Activated T-helper 1 cell treated with Interleukin-2 at 50 U/mL for 16 hours (primary cell): ENCODE results near the gene GABARAP.

Experiments used
- DNase-seq: peaks from one replicate; pipeline ENCODE4 v3.0.0-alpha.2; 2020; ENCODE audit warnings: low read depth

GABARAP gene

GRCh38 chr17:7222093-7222971, 19.9 kb downstream of the GABARAP start:
- no peak for DNase-seq

GRCh38 chr17:7221278-7222092, 20.8 kb downstream of the GABARAP start:
- no peak for DNase-seq

- peak; percentile 37 for DNase-seq
Observed at GRCh38 chr17:7220593-7221277, 21.5 kb downstream of the GABARAP start.

- DNase-seq, result peak; percentile 59
Observed at GRCh38 chr17:7219812-7220592, 22.2 kb downstream of the GABARAP start, which contains the start of the genes ACADVL and DLG4. Gene ACADVL (plus strand): TSS chr17:7219938. CDS start chr17:7219985, 47 bp downstream. Gene DLG4 (minus strand): TSS chr17:7219836.

GRCh38 chr17:7219229-7219811, 22.9 kb downstream of the GABARAP start:
- DNase-seq, result no peak

- DNase-seq, result no peak
Observed at GRCh38 chr17:7218758-7219157, 23.5 kb downstream of the GABARAP start.

- no peak for DNase-seq
Observed at GRCh38 chr17:7218166-7218565, 24.1 kb downstream of the GABARAP start.

- DNase-seq, result no peak
Observed at GRCh38 chr17:7217113-7217987, 24.9 kb downstream of the GABARAP start.

GRCh38 chr17:7216242-7217112, 25.8 kb downstream of the GABARAP start:
- no peak for DNase-seq

- no peak for DNase-seq
Observed at GRCh38 chr17:7215652-7216180, 26.5 kb downstream of the GABARAP start.

GRCh38 chr17:7215136-7215638, 27.1 kb downstream of the GABARAP start:
- DNase-seq, result no peak

GRCh38 chr17:7214300-7215135, 27.7 kb downstream of the GABARAP start:
- DNase-seq, result peak; percentile 97

GRCh38 chr17:7213895-7214299, 28.4 kb downstream of the GABARAP start:
- DNase-seq, result peak; percentile 52

- DNase-seq, result no peak
Observed at GRCh38 chr17:7211491-7212273, 30.6 kb downstream of the GABARAP start.

- no peak for DNase-seq
Observed at GRCh38 chr17:7208754-7209460, 33.3 kb downstream of the GABARAP start.

GRCh38 chr17:7208027-7208571, 34.1 kb downstream of the GABARAP start:
- DNase-seq, result no peak
